Dedifferentiated amniotic fluid mesenchymal stem cell (primary cell): ENCODE data around the gene PIM1.

Source experiments
- DNase-seq: peaks from one replicate; pipeline ENCODE4 v3.0.0-alpha.2; 2016; ENCODE audit errors: extremely low spot score

PIM1 gene

GRCh38 chr6:37137201-37138090 is 32.5 kb upstream of the PIM1 start:
- peak; percentile 95 for DNase-seq

- DNase-seq, result no peak
Measured at GRCh38 chr6:37138856-37139229, 31.1 kb upstream of the PIM1 start.

- DNase-seq, result no peak
Measured at GRCh38 chr6:37139230-37139962, 30.6 kb upstream of the PIM1 start.

GRCh38 chr6:37140145-37140544 is 29.8 kb upstream of the PIM1 start:
- no peak for DNase-seq

- DNase-seq, result peak; percentile 76
Measured at GRCh38 chr6:37141281-37142049, 28.5 kb upstream of the PIM1 start.

- DNase-seq, result no peak
Measured at GRCh38 chr6:37142050-37142614, 27.8 kb upstream of the PIM1 start.

GRCh38 chr6:37143585-37143984 is 26.4 kb upstream of the PIM1 start:
- DNase-seq, result no peak

- no peak for DNase-seq
Measured at GRCh38 chr6:37145443-37145842, 24.5 kb upstream of the PIM1 start.

- no peak for DNase-seq
Measured at GRCh38 chr6:37146735-37147157, 23.2 kb upstream of the PIM1 start.

- no peak for DNase-seq
Measured at GRCh38 chr6:37149745-37150144, 20.2 kb upstream of the PIM1 start.

GRCh38 chr6:37150314-37150713 is 19.6 kb upstream of the PIM1 start:
- DNase-seq, result no peak

GRCh38 chr6:37155394-37156312 is 14.3 kb upstream of the PIM1 start:
- no peak for DNase-seq

- DNase-seq, result no peak
Measured at GRCh38 chr6:37158508-37158907, 11.4 kb upstream of the PIM1 start.

GRCh38 chr6:37160922-37161778 is 8.8 kb upstream of the PIM1 start:
- DNase-seq, result peak; percentile 46

- DNase-seq, result no peak
Measured at GRCh38 chr6:37162740-37163139, 7.2 kb upstream of the PIM1 start.

GRCh38 chr6:37168163-37168758 is 1.7 kb upstream of the PIM1 start:
- no peak for DNase-seq

GRCh38 chr6:37168811-37169495 is 999 bp upstream of the PIM1 start:
- peak; percentile 58 for DNase-seq

- DNase-seq, result no peak
Measured at GRCh38 chr6:37170273-37171200, 585 bp downstream of the PIM1 start.
